Measurements from ENCODE around the gene ZHX3. TPM values are rescaled to one million over a fixed set of nuclear protein-coding genes. Genes with fewer than 3 reads are reported as not detected.

The ZHX3 gene
- total and polyA plus RNA-seq, 7 donors = 3.6 to 69.0 (median 39.2) TPM

- DNase-seq = no peak
- intact Hi-C loops (cut with DNase I) = loop anchor here (10.0 kb wide), 1 partner anchor 563 kb away; no protein-coding TSS in a partner anchor
- TF ChIP-seq POLR2A (IDR thresholded peaks at IDR 0.05) (no peak), CTCF (IDR thresholded peaks at IDR 0.05) (no peak), POLR2AphosphoS5 (IDR thresholded peaks at IDR 0.05) (no peak), EP300 (IDR thresholded peaks at IDR 0.05) (no peak)
Observed at GRCh38 chr20:41131594-41132387, 185.7 kb downstream of the ZHX3 start.

More at GRCh38 chr20:41131594-41132387, 185.7 kb downstream of the ZHX3 start:
- Histone ChIP-seq H3K4me3 (no peak overlapping the region), H3K9me3 (no peaks in the 10 kb centered on the region), H3K36me3 (no peaks in the 10 kb centered on the region), H3K27me3 (no peaks in the 10 kb centered on the region), H3K4me1 (peaks cover 0 to 9% (median 4%) of the 10 kb centered on the region in 4 donors), H3K27ac (no peak overlapping the region)
- 76 to 85% methylated on average over 5 of the region's 5 CpGs for WGBS, 2 donors

Small RNA genes within 50 kb of the gene (small RNA-seq; reads per million reads assigned to genes)
- gene AL022394.1 (0 reads per million in 3 donors), gene MIR6871 (0 reads per million in 3 donors), gene RN7SL615P (0 to 0.06 (median 0) reads per million in 3 donors)

Other genes starting within 250 kb of the ZHX3 start
- gene PLCG1, start 180.2 kb downstream of the ZHX3 start, total RNA-seq = 100 to 1,000 TPM in 1 of 4 donors, 10 to 100 TPM in 3; 48.5 to 152 (median 67.0) TPM
- gene PLCG1, start 180.2 kb downstream of the ZHX3 start, polyA plus RNA-seq = 10 to 100 TPM in 2 of 3 donors, 1 to 10 TPM in 1; 9.9 to 57.6 (median 19.8) TPM
- gene LPIN3, start 23.1 kb upstream of the ZHX3 start, total RNA-seq = 10 to 100 TPM in 3 of 4 donors, 1 to 10 TPM in 1; 6.8 to 32.1 (median 15.8) TPM
- gene LPIN3, start 23.1 kb upstream of the ZHX3 start, polyA plus RNA-seq = 10 to 100 TPM in 1 of 3 donors, 1 to 10 TPM in 2; 6.7 to 50.9 (median 7.2) TPM
- gene EMILIN3, start 49.1 kb upstream of the ZHX3 start, total RNA-seq = 1 to 10 TPM in 3 of 4 donors, under 1 TPM in 1; 0.66 to 4.3 (median 3.2) TPM
- gene EMILIN3, start 49.1 kb upstream of the ZHX3 start, polyA plus RNA-seq = 1 to 10 TPM in 1 of 3 donors, not detected in 2; 1.0 TPM